HK-2 (cell line): Measurements from ENCODE around the gene CTNNBL1.
"Not testable (repeated sequence)": the region's sequence is repeated elsewhere in the genome, so short reads cannot be mapped to it uniquely, and the experiment has no call there.

Experiments
- DNase-seq: peaks from one replicate; pipeline ENCODE4 v3.0.0-alpha.2; 2018; ENCODE audit not compliant: unreplicated experiment

Gene CTNNBL1

DNA sequence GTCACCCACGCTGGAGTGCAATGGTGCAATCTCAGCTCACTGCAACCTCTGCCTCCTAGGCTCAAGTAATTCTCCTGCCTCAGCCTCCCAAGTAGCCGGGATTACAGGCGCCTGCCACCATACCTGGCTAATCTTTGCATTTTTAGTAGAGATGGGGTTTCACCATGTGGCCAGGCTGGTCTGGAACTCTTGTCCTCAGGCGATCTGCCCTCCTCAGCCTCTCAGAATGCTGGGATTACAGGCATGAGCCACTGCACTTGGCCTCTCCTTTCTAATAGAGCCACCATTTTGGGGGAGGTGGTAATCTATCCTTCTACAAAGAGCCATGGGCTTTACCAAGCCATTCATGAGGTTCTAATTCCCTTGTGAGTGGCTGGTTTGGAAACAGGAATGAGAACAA is 14.1 kb upstream of the CTNNBL1 start:
- DNase-seq: not testable (repeated sequence)

DNA sequence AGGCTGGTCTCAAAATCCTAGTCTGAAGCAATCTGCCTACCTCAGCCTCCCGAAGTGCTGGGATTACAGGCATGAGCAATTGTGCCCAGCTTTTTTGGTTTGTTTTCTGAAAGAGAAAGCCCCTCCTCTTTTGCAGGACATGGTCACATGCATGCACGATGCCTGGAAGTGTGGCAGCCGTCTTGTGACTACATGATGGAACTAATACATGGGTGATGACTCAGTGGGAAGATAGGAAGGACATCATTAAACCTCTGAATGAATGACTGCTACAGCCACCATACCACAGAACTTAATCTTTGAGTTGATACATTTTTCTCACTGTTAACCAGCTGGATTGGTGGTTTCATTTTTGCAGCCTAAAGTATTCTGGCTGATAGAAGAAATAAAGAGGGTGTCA is 13.4 kb upstream of the CTNNBL1 start:
- DNase-seq: peak; percentile 22

DNA sequence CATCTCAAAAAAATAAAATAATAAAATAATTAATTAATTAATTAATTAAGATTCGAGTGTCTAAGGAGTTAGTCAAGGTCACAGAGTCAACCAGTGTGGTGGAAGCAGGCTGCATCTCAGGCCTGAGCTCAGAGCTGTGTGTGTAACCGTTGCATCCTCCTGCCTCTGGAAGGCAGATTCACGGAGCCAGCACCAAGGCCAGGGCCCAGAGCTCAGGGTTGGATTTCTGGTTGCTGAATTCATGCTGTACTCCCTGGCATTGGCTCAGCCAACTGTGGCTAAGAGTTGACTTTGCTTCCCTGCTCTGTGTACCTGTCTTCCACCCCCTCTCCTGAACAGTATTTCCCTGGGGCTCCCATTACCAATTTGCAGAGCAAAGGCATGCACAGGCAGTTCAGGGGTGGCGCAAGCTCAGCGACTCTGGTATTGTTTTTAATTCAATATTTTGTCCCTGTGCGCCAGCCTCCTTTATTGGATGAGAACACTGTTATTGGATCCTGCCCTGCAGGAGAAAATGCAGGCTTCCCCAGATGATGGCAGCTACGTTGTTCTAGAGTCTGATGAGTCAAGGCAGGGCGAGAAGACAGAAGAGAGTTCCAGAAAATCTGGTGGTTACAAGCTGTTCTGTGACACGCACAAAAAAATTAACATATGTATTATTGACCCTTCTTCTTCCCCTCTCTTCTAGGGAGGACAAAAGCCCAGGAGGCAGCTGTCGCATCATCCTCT is 12.3 kb upstream of the CTNNBL1 start:
- no peak for DNase-seq

DNA sequence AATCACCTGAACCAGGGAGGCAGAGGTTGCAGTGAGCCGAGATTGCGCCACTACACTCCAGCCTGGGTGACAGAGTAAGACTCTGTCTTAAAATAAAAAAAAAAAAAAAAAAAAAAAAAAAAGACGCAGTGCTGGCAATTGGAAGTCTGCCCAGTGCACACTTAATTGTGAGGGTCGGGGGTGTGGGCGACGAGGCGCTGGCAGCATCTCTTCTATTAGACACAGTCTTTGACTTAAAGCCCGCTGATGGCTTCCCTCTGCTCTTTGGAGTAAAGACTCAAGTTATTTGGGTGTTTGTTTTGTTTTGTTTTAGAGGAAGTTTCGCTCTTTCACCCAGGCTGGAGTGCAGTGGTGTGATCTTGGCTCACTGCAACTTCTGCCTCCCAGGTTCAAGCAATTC is 10.7 kb upstream of the CTNNBL1 start:
- not testable (repeated sequence) for DNase-seq

DNA sequence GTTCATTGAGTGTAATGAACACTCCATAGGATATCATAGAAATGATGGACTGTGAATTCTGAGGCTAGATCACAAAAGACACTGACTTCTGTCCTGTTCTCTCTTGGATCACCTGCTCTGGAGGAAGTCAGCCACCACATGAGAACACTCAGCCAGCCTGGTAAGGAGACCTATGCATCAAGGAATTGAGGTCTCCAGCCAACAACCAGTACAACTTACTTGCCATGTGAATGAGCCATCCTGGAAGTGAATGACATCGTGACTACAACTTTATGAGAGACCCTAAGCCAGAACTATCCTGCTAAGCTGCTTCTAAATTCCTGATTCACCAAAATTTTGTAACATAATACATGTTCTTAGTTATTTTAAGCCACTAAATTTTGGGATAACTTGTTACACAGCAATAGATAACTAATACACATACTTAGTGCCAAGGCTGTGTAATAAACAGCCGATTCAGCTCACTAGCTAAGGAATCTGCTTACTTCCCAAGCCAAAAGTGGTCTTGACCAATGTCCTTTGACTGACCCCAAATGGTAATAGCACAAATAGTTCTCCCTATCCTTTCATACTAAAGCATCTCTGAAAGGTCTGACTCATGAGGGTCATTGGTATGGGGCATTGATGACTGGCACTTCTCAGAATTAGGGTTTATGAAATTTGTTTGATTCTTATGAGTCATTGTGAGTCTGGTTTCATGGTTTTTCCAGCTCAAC is 6.9 kb upstream of the CTNNBL1 start:
- no peak for DNase-seq

DNA sequence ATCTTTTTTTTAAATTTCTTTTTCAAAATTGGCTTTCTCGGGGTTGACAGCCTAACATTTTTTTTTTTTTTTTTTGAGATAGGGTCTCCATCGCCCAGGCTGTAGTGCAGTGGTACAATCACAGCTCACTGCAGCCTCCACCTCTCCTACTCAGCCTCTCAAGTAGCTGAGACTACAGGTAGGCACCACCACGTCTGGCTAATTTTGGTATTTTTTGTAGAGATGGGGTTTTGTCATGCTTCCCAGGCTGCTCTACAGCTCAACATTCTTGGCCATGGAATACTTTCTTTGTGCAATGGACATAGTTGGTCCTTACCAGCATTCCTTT is 6.4 kb upstream of the CTNNBL1 start:
- no peak for DNase-seq

DNA sequence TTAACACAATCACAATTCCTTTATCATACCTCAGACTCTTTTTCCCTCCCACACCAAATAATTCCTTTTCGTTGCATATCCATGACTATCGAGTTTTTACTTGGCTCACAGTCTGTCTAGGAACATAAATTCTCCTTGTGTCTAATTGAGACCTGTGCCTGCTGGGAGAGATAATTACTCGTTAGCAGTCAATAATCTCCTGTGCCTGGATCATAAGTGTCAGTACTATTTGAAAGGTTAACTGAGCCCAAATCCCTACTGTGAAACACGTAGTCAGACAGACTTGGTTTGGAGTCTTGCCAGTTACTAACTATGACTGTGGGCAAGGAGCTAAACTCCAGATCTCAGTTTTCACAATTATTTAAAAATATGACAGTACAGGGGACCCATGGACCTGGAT is 5.7 kb upstream of the CTNNBL1 start:
- no peak for DNase-seq

DNA sequence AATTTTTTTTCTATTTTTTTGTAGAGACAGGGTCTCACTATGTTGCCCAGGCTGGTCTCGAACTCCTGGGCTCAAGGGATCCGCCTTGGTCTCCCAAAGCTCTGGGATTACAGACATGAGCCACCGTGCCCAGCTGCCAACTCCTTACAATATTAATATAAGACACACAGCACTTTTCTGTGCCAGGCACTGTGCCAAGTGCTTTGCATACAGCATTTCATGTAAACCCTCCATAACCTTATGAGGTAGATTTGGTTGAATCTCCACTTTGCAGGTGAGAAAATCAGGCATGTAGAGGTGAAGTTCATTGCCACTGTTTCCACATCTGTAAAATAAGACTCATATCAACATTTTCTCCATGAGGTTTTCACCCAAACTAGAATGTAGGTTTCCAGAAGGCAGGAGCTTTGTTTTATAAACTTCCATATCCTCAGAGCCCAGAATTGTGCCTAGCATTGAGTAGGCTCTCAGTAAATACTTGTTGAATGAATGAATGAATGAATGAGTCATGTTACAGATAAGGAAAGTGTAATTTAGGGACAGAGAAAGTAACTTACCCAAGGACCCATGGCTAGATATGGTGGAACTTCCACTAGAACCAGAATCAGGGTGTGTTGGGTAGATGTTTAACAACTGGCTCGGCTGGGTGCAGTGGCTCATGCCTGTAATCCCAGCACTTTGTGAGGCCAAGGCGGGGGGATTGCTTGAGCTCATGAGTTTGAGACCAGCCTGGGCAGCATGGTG is 3.0 kb upstream of the CTNNBL1 start:
- DNase-seq: no peak

DNA sequence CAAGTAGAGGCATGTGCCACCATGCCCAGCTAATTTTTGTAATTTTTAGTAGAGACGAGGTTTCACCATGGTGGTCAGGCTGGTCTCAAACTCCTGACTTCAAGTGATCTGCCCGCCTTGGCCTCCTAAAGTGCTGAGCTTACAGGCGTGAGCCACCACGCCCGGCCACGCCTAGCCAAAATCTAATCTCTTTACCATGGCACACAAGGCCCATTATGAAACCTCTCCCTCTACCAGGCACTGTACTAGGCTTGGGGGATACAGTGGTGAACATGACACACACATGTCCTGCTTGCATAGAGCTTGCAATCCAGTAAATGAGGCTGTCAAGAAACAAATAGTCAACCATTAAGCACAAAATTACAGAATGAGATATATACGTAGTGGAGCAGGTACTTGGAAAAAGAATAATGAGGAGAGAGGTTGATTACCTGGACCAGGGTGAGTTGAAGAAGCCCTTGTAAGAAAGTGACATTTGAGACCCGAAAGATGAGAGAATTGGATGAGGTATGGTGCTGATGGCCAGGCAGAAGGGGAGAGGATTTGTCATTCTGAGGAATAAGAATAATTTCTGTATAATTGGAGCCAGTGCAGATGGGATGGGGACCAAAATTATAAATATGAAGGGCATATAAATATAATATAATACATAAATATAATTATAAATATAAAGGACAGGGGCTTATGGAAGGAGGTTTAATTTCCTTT is 1.2 kb upstream of the CTNNBL1 start:
- DNase-seq: no peak

DNA sequence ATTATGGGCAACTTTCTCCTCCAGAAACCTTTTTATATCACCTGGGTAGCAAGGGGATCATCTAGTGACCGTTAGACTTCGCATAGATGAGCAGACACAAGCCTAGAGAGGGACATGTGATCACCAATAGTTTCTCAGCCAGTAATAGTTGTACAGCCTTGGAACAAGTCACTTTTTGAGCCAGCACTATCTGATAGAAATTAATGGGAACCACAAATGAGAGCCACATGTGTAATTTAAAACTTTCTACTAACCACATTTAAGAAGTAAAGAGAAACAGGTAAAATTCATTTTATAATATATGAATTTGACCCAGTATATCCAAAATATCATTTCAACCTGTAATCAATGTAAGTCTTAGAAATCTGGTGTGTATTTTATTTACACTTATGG is 592 bp upstream of the CTNNBL1 start:
- no peak for DNase-seq

DNA sequence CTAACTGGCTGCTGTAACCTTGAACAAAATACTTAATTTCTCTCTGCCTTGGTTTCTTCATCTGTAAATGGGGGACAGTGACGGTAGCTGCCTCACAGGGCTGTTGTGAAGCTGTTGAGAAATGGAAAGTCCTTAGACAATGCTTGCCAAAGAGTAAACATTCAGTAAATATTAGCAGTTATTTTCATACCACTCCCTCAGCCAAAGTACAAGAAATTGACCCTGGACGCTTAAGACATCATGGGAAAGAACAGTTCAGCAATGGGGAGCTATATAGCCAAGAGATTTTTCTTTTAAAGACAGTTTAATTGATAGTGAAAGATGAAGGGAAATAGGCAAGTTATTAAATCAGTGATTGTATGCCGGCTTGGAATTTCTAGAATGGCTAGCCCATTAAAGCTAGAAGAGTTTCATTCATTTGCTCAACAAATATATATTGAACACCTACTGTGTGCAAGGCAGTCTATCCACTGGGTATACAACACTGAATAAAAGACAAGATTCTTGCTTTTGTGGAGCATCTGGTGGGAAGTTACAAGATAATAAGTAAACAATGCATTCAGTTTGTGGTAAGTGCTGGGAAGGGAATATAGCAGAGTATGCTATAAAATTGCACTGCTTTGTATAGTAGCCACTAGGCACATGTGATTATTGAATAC is 2.0 kb downstream of the CTNNBL1 start:
- DNase-seq: no peak

DNA sequence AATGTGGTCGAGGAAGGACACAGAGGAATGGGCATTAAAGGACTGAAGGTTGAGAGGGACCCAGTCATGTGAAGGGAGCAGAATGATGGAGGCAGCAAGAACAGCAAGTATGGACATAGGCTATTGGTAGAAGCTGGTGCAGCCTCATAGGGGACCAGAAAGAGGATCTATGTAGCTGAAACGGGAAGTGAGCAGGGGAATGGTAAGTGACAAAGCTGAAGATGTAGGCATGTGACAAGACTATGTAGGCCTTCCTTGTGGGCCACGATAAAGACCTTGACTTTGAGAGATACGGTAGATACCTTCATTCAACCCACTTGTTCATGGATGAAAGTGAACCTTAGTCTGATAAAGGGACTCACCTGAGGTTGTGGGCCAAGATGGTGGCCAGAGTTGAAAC is 3.5 kb downstream of the CTNNBL1 start:
- no peak for DNase-seq

DNA sequence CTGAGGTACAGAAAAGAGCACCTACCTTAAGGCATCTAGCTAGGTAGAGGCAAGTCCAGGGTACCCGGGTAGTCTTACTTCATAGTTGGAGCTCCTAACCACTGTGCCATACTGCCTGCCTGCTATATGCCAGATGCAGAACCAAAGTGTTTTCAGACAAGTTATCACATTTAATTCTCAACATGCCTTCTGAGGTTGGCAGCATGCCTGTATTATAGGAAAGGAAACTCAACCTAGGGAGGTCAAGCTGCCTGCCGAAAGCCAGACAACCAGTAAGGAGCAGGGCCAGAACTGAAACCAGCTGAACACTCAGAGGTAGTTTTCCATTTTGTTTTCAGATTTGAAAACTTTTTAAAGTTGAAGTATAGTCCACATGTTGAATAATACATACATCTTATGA is 5.4 kb downstream of the CTNNBL1 start:
- DNase-seq: no peak

DNA sequence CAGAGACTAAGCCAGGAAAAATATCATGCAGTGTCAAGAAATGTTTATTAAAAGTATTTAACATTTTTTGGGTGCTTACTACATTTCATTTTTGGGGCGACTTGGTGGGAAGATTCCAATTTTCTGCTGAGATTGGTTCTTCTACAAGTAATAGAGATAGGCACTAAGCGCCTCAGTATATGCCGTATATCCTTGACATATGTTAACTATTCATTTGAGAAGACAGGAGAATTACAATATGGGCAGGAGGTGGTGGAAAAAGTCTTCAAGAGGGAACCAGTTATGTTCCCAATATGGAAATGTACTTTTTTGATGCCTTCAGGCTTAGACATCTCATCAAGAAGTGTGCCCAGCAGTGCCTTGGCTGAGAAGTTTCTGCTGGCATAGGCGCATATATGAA is 6.5 kb downstream of the CTNNBL1 start:
- no peak for DNase-seq

DNA sequence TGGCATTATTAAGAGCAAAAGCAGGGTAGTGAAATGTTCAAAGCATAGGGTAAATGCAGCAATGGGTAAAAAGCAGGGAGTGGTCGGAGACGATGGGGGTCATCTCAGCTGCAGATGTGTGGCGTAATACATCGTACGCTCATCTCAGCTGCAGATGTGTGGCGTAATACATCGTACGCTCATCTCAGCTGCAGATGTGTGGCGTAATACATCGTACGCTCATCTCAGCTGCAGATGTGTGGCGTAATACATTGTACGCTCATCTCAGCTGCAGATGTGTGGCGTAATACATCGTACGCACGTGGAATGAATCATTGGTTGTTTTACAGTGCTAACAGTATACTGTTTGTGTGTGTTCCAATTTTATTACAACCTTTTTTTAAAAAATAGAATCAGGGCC is 7.8 kb downstream of the CTNNBL1 start:
- DNase-seq: not testable (repeated sequence)

DNA sequence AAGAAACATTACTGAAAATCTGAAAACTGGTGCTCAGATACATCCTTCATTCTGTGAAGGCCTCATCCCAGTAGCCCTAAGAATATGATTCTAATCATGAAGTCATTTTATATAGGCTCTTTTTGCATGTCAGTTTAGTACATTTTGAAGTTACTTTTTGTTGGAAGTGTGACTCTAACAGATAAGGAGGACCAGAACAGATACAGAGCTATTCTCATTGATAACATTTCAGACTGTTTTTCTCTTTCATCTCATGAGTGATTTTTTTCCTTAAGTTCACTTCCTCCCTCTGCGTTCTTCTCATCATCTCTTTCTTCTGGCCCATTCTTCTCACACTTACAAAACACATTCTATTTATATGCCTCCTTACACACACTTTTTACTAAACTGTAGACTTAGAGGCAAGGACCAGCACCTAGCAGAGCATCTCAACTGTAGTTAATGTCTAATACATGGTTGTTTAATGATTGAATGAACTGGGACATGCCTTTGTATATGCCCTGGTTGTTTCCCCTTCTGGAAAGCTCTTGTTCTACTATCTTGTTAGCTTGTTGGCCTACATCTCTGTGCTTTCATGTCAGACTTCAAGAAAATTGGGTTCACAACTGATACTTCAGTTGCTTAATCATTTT is 8.7 kb downstream of the CTNNBL1 start:
- no peak for DNase-seq

DNA sequence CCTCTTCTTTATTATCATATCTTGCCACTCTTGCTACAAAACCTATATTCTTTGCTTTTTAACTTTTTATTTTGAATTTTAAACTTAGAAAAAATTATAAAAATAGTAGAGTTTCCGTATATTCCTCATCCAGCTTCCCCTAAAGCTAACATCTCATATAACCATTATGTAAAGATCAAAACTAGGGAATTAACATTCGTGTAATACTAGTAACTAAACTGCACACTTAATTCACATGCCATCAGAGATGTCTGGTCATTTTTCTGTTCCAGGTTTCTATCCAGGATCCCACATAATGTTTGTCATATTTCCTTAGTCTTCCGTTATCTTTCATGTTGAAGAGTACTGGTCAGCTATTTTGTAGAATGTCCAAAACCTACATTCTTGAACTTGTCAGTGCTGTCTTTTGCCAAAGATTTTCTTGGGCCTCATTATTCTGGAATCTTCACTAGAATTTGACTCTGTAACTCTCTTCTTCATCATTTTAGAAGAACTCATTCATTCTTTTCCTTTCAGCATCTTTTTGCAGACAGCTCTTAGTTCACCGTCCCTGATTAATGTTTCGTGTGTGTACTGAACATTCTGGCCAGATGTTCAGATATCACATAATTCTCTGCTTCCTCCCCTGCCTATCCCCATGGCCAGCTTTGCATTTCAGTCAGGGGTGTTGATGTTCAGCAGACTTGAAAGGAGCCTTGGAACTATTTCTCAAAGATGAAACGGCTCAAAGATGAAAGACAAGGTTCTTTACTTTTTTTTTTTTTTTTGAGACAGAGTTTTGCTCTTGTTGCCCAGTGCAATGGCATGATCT is 9.4 kb downstream of the CTNNBL1 start:
- DNase-seq: no peak

DNA sequence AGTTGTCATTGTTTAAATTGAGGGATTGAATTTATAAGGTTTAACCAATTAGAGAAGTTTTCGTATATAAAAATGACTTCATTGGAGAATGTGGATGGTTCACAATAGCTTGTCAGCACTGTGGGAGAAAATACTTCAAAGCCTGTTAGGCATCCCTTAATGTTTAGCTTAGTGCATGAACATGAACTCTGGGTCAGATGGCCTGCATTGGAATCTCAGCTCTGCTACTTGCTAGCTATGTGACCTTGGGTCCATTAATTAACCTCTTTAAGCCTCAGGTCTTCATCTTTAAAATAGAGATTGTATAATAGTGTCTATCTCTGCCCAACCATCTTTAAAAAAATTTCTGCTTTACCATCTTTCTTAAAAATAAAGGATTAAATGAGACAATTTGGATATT is 11.1 kb downstream of the CTNNBL1 start:
- DNase-seq: no peak

DNA sequence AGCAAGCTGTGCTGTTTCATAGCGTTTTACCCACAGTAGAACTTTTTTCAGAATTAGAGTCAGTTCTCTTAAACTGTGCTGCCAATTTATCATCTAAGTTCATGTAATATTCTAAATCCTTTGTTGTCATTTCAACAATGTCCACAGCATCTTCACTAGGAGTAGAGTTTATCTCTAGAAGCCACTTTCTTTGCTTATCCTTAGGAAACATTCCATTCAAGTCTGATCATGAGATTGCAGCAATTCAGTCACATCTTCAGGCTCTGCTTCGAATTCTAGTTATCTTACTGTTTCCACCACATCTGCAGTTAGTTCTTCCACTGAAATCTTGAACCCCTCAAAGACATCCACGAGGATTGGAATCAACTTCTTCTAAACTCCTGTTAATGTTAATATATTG is 12.5 kb downstream of the CTNNBL1 start:
- DNase-seq: no peak

DNA sequence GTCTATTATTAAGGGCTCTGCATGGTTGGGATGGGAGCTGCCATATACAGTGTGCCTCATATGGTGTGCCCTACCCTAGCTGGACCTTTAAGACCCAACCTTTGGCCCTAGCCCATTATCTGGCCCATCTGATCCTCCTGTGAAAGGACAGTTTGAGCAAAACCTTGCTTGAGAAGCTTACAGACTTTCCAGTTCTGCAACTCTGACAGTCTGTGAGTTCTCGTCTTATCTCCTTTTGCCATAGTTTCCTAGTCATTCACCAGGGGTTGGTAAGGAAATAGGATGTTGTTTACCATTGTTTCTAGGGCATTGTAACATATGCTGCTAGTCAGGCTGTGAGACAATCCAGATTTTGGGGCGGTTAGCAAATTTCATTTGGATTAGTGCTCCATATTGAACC is 17.2 kb downstream of the CTNNBL1 start:
- DNase-seq: no peak
